GM12892 (cell line): Measurements from ENCODE around the gene PDE4B.

Experiments
- POLR2A ChIP-seq: IDR thresholded peaks from 2 replicates; pipeline ENCODE4 v1.6.1; 2011; ENCODE audit warnings: low read depth, low read length, control low read depth
- POLR2AphosphoS5 ChIP-seq: IDR thresholded peaks from 2 replicates; pipeline ENCODE4 v1.6.1; 2011; ENCODE audit warnings: low read depth, low read length, control low read depth

- TF ChIP-seq POLR2AphosphoS5 (no peak), POLR2A (no peak)
These were observed 34.1 kb downstream of the PDE4B start for GRCh38 chr1:65826782-65827181.
